HCT116 (cell line): ENCODE data around the gene PKDCC. TPM values are rescaled to one million over a fixed set of nuclear protein-coding genes. Genes with fewer than 3 reads are reported as not detected.
A peak's percentile ranks its signal among the peaks of the same experiment; 100 is the strongest.

ENCODE experiments used
- ATAC-seq: fragments of 200-7000 bp; cut with Tn5 transposase; 2 replicates; pipeline ENCODE4 v1.9.1; 2020; ENCODE audit warnings: mild to moderate bottlenecking, moderate library complexity
- BruUV-seq: library from RNA; stranded (reverse); fragments of 400-500 nt; replicated peaks from 2 replicates; lab custom pipeline; 2021; lab: Mats Ljungman, UMichigan
- CTCF ChIA-PET: fragments of 300-600 bp; sonication (Branson Sonifier 250); formaldehyde crosslinking; loops from one replicate; lab custom pipeline; 2021; ENCODE audit warnings: antibody characterized with exemption; lab: Charles Lee
- POLR2A ChIA-PET: fragments of 300-600, 350-600 bp; sonication (Branson Sonifier 250); formaldehyde crosslinking; loops from one replicate; lab custom pipeline; 2021; ENCODE audit warnings: antibody characterized with exemption; lab: Charles Lee
- RAD21 ChIA-PET, 2 experiments: fragments of 300-600 bp; sonication (Branson Sonifier 250); formaldehyde crosslinking; loops; one replicate each; lab custom pipeline; 2023; ENCODE audit warnings: low total read pairs in 2 of 2; ENCODE audit not compliant: uncharacterized antibody in 2 of 2, unreplicated experiment in 2 of 2, low non-redundant PET in 1 of 2; lab: Charles Lee
- DNase-seq: peaks from one replicate; pipeline ENCODE4 v3.0.0-alpha.2; 2010; ENCODE audit warnings: low read depth, low spot score
- H2AFZ ChIP-seq: fragments of 200-600 bp; shearing (Covaris generic), sonication (generic); 2 replicates; pipeline ENCODE4 v1.6.1; 2017; ENCODE audit warnings: low read depth, mixed run types, mixed read lengths, antibody characterized with exemption, low read length; ENCODE audit not compliant: poor library complexity, severe bottlenecking
- H3K27ac ChIP-seq: 2 replicates; pipeline ENCODE4 v1.5.1; 2012; ENCODE audit warnings: low read depth, low read length
- H3K27me3 ChIP-seq: fragments of 200-600 bp; sonication (generic); 2 replicates; pipeline ENCODE4 v1.6.1; 2016; ENCODE audit warnings: mixed run types, low read length, mixed read lengths; ENCODE audit not compliant: insufficient read depth
- H3K36me3 ChIP-seq, 2 experiments: fragments of 200-500 bp in 1 of 2; fragments of 200-600 bp in 1 of 2; sonication (Bioruptor generic) in 1 of 2; sonication (generic) in 1 of 2; 2 replicates each; pipeline versions ENCODE4 v1.5.1 to v1.6.1; 2014 to 2016; ENCODE audit warnings: low read length in 2 of 2, inconsistent platforms in 1 of 2, mixed read lengths in 1 of 2, mixed run types in 1 of 2; ENCODE audit not compliant: insufficient read depth in 2 of 2, control insufficient read depth in 1 of 2
- H3K4me1 ChIP-seq, 2 experiments: fragments of 200-600 bp in 1 of 2; sonication (generic) in 1 of 2; 2 replicates each; pipeline versions ENCODE4 v1.5.1 to v1.6.1; 2012 to 2017; ENCODE audit warnings: low read length in 2 of 2, inconsistent platforms in 1 of 2, mild to moderate bottlenecking in 1 of 2, mixed read lengths in 1 of 2, mixed run types in 1 of 2, moderate library complexity in 1 of 2; ENCODE audit not compliant: insufficient read depth in 2 of 2, control insufficient read depth in 1 of 2
- H3K4me2 ChIP-seq: fragments of 200-600 bp; sonication (generic); 2 replicates; pipeline ENCODE4 v1.6.1; 2017; ENCODE audit warnings: mixed run types, low read length, mixed read lengths
- H3K4me3 ChIP-seq, 2 experiments: fragments of 200-600 bp in 1 of 2; sonication (generic) in 1 of 2; replicated peaks in 1 of 2; 2 replicates each; pipeline ENCODE4 v1.5.1; 2011 to 2016; ENCODE audit warnings: low read length in 2 of 2, control low read depth in 1 of 2, low read depth in 1 of 2, mild to moderate bottlenecking in 1 of 2, mixed read lengths in 1 of 2, mixed run types in 1 of 2
- H3K79me2 ChIP-seq: fragments of 200-600 bp; sonication (generic); 2 replicates; pipeline ENCODE4 v1.6.1; 2017; ENCODE audit warnings: mild to moderate bottlenecking, mixed run types, low read length, moderate library complexity, mixed read lengths; ENCODE audit not compliant: insufficient read depth
- H3K9ac ChIP-seq: fragments of 200-600 bp; sonication (generic); 2 replicates; pipeline ENCODE4 v1.6.1; 2016; ENCODE audit warnings: low read length, mixed read lengths
- H3K9me2 ChIP-seq: fragments of 200-600 bp; sonication (generic), shearing (Covaris generic); 2 replicates; pipeline ENCODE4 v1.6.1; 2017; ENCODE audit warnings: mixed run types, mild to moderate bottlenecking, moderate library complexity; ENCODE audit not compliant: insufficient read depth
- H3K9me3 ChIP-seq, 2 experiments: fragments of 200-500 bp in 1 of 2; fragments of 200-600 bp in 1 of 2; sonication (Bioruptor generic) in 1 of 2; sonication (generic) in 1 of 2; 2 replicates each; pipeline ENCODE4 v1.6.1; 2014 to 2017; ENCODE audit warnings: low read length in 2 of 2, mixed read lengths in 2 of 2, inconsistent platforms in 1 of 2, low read depth in 1 of 2, mild to moderate bottlenecking in 1 of 2, mixed run types in 1 of 2, moderate library complexity in 1 of 2; ENCODE audit not compliant: control insufficient read depth in 1 of 2, insufficient read depth in 1 of 2
- H4K20me1 ChIP-seq: fragments of 200-600 bp; sonication (generic), shearing (Covaris generic); 2 replicates; pipeline ENCODE4 v1.6.1; 2017; ENCODE audit warnings: mixed run types, mild to moderate bottlenecking, moderate library complexity; ENCODE audit not compliant: insufficient read depth
- CBX3 ChIP-seq: IDR thresholded peaks from 2 replicates; pipeline ENCODE4 v1.6.1; 2012; ENCODE audit warnings: low read depth
- CEBPB ChIP-seq: IDR thresholded peaks from 2 replicates; pipeline ENCODE4 v1.6.1; 2012; ENCODE audit warnings: low read depth
- EGR1 ChIP-seq: IDR thresholded peaks from 2 replicates; pipeline ENCODE4 v1.6.1; 2012; ENCODE audit warnings: low read depth
- ELF1 ChIP-seq: IDR thresholded peaks from 2 replicates; pipeline ENCODE4 v1.6.1; 2012; ENCODE audit warnings: low read depth, borderline replicate concordance
- EZH2 ChIP-seq: fragments of 200-600 bp; sonication (generic); IDR thresholded peaks from 2 replicates; pipeline ENCODE4 v1.6.1; 2017; ENCODE audit warnings: antibody characterized with exemption, mixed run types
- EZH2phosphoT487 ChIP-seq: fragments of 200-600 bp; IDR thresholded peaks from 2 replicates; pipeline ENCODE4 v1.6.1; 2018; ENCODE audit warnings: antibody characterized with exemption, borderline replicate concordance
- JUND ChIP-seq: IDR thresholded peaks from 2 replicates; pipeline ENCODE4 v1.6.1; 2012
- POLR2A ChIP-seq: IDR thresholded peaks from 2 replicates; pipeline ENCODE4 v1.7.0; 2011; ENCODE audit warnings: borderline replicate concordance; ENCODE audit not compliant: insufficient read depth, insufficient read length; ENCODE audit errors: extremely low read depth
- POLR2AphosphoS5 ChIP-seq: IDR thresholded peaks from 2 replicates; pipeline ENCODE4 v1.6.1; 2011; ENCODE audit warnings: mild to moderate bottlenecking, low read depth, low read length, moderate library complexity
- SP1 ChIP-seq: IDR thresholded peaks from 2 replicates; pipeline ENCODE4 v1.6.1; 2012; ENCODE audit warnings: low read depth
- SRF ChIP-seq: IDR thresholded peaks from 2 replicates; pipeline ENCODE4 v1.6.1; 2012; ENCODE audit warnings: low read depth
- TCF7L2 ChIP-seq: IDR thresholded peaks from 2 replicates; pipeline ENCODE4 v1.7.0; 2011; ENCODE audit warnings: borderline replicate concordance, inconsistent platforms; ENCODE audit not compliant: insufficient read depth, insufficient read length; ENCODE audit errors: extremely low read depth
- YY1 ChIP-seq: IDR thresholded peaks from 2 replicates; pipeline ENCODE4 v1.6.1; 2011; ENCODE audit warnings: low read length, low read depth, moderate library complexity, mild to moderate bottlenecking; ENCODE audit not compliant: insufficient replicate concordance; ENCODE audit errors: extremely low read depth
- ZFX ChIP-seq: fragments of 450-650 bp; IDR thresholded peaks from 2 replicates; pipeline ENCODE4 v1.6.1; 2017
- intact Hi-C: fragments of 100-400 bp; cut with micrococcal nuclease; formaldehyde crosslinking; loops from 2 replicates; pipeline ENCODE4 v1.10.0; 2022
- total RNA-seq: library from RNA; stranded (reverse); gene quantifications from one replicate; pipeline ENCODE4 v1.2.1, GENCODE V29; 2021; ENCODE audit not compliant: unreplicated experiment
- TF ChIP-seq, protein P1 (sequence below): IDR thresholded peaks from 2 replicates; pipeline ENCODE4 v1.6.1; 2011; ENCODE audit warnings: mild to moderate bottlenecking, low read length, moderate library complexity; ENCODE audit not compliant: insufficient replicate concordance; ENCODE audit errors: extremely low read depth
- TF ChIP-seq, protein P2 (sequence below): IDR thresholded peaks from 2 replicates; pipeline ENCODE4 v1.6.1; 2012

PKDCC gene
- total RNA-seq, 1 experiment from 2014 or later: 0.84 TPM

DNA sequence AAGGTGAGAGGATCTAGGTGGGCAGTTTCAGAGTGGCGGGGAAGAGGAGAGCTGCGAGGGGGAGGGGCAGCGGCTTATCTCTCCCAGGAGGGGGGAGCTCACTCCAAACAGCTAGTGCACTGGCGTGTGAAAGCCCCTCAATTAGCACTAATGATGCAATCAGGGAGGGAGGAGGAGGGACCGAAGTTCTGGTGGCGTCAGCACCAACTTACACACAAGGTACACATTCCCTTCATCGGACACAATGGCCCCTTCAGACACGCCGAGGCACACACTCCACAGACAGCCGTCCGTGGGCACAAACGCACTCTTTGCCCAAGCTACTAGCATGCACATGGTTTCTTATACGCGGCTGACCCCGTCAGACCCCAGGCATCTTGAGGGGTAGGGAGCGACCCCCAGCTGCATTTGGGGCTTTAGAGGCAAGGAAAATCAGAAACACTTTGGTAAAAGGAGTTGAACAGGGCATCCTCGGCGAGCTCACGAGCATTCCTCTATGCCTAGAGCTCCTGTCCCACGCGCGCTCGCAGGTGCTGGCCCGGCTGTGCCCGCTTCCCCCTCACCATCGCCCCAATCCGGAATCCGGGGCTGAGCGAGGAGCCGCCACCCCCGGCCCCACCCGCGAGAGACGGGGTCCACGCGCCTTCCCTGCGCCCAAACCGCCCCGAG is 868 bp upstream of the PKDCC start:
- CTCF ChIA-PET: interaction anchor here (0.8 kb wide), 1 partner anchor 8 kb away, joined by 3 read pairs; no protein-coding TSS in a partner anchor
- H3K9ac ChIP-seq: no peak overlapping the region
- ATAC-seq: no peak

DNA sequence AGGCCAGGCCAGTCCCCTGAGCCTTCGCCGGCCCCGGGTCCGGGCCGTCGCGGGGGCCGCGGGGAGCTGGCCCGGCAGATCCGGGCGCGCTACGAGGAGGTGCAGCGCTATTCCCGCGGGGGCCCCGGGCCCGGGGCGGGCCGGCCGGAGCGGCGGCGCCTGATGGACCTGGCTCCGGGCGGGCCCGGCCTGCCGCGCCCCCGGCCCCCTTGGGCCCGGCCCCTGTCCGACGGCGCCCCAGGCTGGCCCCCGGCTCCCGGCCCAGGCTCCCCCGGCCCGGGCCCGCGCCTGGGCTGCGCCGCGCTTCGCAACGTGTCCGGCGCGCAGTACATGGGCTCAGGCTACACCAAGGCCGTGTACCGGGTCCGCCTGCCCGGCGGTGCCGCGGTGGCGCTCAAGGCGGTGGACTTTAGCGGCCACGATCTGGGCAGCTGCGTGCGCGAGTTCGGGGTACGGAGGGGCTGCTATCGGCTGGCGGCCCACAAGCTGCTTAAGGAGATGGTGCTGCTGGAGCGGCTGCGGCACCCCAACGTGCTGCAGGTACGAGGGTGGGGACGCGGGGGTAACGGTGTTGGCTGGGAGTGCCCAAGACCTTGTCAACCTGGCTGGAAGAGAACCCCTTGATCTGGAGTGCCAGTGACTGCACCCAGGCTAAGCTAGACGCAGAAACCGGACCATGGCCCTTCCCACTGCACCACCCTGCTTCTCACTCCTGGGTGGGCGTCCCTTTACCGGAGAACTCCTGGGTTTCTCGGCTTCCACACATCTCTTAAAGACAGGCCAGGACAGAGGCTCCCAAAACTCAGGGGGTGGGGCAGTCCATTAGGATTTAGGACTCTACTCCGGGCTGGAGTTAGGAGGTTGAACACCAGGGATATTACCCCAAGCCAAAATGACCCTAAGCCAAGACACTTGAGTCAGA is 739 bp downstream of the PKDCC start:
- intact Hi-C loops: no loop called here
- no peaks in the 10 kb centered on the region for H4K20me1 ChIP-seq
- ChIA-PET POLR2A (no interaction called here), CTCF (no interaction called here), RAD21 (no interaction called here)
- H3K4me2 ChIP-seq: no peak overlapping the region
- H2AFZ ChIP-seq: no peak overlapping the region
- DNase-seq (no peak), ATAC-seq (no peak)
- H3K27ac ChIP-seq: no peak overlapping the region
- H3K27me3 ChIP-seq: 0 out of 2 replicates have a peak, but pooled peaks cover 3% of the 10 kb centered on the region
- H3K4me3 ChIP-seq: no peak overlapping the region
- H3K9ac ChIP-seq: no peak overlapping the region
- H3K4me1 ChIP-seq: no peaks in the 10 kb centered on the region
- no peaks in the 10 kb centered on the region for H3K36me3 ChIP-seq
- no TSS peak for BruUV-seq
- no peaks in the 10 kb centered on the region for H3K79me2 ChIP-seq
- no peaks in the 10 kb centered on the region for H3K9me3 ChIP-seq
- no peaks in the 10 kb centered on the region for H3K9me2 ChIP-seq
- no peak for TF ChIP-seq TCF7L2
- TF ChIP-seq JUND: no peak
- TF ChIP-seq ELF1: no peak
- no peak for TF ChIP-seq CBX3
- no peak for TF ChIP-seq CEBPB
- TF ChIP-seq SRF: no peak
- no peak for TF ChIP-seq SP1
- no peak for TF ChIP-seq EGR1
- TF ChIP-seq, protein P1, sequence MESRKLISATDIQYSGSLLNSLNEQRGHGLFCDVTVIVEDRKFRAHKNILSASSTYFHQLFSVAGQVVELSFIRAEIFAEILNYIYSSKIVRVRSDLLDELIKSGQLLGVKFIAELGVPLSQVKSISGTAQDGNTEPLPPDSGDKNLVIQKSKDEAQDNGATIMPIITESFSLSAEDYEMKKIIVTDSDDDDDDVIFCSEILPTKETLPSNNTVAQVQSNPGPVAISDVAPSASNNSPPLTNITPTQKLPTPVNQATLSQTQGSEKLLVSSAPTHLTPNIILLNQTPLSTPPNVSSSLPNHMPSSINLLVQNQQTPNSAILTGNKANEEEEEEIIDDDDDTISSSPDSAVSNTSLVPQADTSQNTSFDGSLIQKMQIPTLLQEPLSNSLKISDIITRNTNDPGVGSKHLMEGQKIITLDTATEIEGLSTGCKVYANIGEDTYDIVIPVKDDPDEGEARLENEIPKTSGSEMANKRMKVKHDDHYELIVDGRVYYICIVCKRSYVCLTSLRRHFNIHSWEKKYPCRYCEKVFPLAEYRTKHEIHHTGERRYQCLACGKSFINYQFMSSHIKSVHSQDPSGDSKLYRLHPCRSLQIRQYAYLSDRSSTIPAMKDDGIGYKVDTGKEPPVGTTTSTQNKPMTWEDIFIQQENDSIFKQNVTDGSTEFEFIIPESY: no peak
- TF ChIP-seq EZH2phosphoT487: no peak
- TF ChIP-seq EZH2: no peak
- no peak for TF ChIP-seq YY1
- no peak for TF ChIP-seq POLR2A
- no peak for TF ChIP-seq ZFX
- no peak for TF ChIP-seq POLR2AphosphoS5
- TF ChIP-seq, protein P2, sequence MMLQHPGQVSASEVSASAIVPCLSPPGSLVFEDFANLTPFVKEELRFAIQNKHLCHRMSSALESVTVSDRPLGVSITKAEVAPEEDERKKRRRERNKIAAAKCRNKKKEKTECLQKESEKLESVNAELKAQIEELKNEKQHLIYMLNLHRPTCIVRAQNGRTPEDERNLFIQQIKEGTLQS: no peak

More for the DNA sequence above, 868 bp upstream of the PKDCC start:
- Histone ChIP-seq H3K4me1 (no peaks in the 10 kb centered on the region), H3K36me3 (no peaks in the 10 kb centered on the region), H3K9me2 (no peaks in the 10 kb centered on the region), H2AFZ (no peak overlapping the region), H3K79me2 (no peaks in the 10 kb centered on the region), H3K27ac (no peak overlapping the region), H3K27me3 (0 out of 2 replicates have a peak, but pooled peaks cover 7% of the 10 kb centered on the region), H3K4me3 (no peak overlapping the region)
- DNase-seq: no peak
- RAD21 ChIA-PET: interaction anchor here in 1 of 2 experiments (0.6 kb wide), 1 partner anchor 300 kb away, joined by 4 read pairs; no protein-coding TSS in a partner anchor
- BruUV-seq: no TSS peak
- no peak for TF ChIP-seq ELF1
- TF ChIP-seq, all 23 proteins: peak for 0
- H4K20me1 ChIP-seq: no peaks in the 10 kb centered on the region
- no peaks in the 10 kb centered on the region for H3K9me3 ChIP-seq
- intact Hi-C loops: no loop called here
- peak overlapping the region; percentile 41; the same call in 1 of the 2 replicates for H3K4me2 ChIP-seq
- POLR2A ChIA-PET: no interaction called here
